Measurements from ENCODE around the gene TMEM198. TPM values are rescaled to one million over a fixed set of nuclear protein-coding genes. Genes with fewer than 3 reads are reported as not detected.

The TMEM198 gene
- total and polyA plus RNA-seq, 2 experiments from 2014 or later, result 5.6 to 13.7 TPM

DNA sequence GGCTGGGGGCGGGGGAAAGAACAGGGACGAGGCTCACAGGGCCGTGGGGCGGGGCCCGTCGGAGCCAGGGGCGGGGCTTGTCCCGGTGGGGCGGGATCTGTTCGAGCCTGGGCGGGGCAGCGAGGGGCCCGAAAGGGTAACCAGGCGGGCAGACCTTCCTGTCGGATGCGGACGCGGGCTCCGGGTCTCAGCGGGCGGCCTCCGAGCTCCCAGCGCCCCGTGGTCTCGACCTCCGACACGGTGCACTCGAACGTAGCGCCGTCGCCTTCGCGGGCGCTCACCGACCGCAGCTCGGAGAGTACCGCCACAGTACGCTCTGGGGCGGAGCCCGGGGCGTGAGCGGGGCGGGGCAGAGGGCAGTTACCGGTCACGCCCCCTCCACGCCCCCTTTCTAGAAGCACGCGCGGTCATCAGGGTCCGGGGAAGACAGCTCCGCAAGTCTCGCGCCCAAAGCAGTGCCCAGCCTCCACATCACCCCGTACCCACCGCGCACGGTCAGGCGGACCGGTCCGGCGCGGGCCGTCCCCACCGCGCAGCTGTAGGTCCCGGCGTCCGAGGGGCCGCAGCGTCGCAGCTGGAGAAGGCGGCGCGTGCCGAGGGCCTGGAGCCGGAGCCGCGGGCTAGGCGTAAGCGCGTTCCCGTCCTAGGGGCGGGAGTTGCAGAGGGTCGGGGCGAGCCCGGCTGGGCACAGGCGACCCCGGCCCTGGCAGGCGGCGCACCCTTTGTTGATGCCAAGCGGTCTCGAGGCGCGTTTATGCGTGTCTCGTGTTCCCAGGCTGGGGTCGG lies 8.7 kb downstream of the TMEM198 start:
- peaks cover 10% of the 10 kb centered on the region for H3K4me1 ChIP-seq (ENCODE audit: insufficient read depth)
- H3K27me3 Mint-ChIP-seq (ENCODE audit: insufficient read depth, low read depth, poor library complexity), result peaks cover 34% of the 10 kb centered on the region
- H3K4me2 ChIP-seq, result peak overlapping the region; percentile 99
- H3K9me2 ChIP-seq (ENCODE audit: insufficient read depth), result no peaks in the 10 kb centered on the region
- no peaks in the 10 kb centered on the region; the same call in 2 of the 3 replicates for H3K9me3 Mint-ChIP-seq
- ATAC-seq (peak; percentile 82), DNase-seq (ENCODE audit: low spot score) (peak; percentile 96)
- no peaks in the 10 kb centered on the region for H3K79me2 ChIP-seq (replicated peaks; ENCODE audit: insufficient read depth)
- peak overlapping the region; percentile 88; the same call in 1 of the 2 replicates for H3K27ac ChIP-seq (ENCODE audit: low read depth)
- peak; percentile 95 for TF ChIP-seq STAT1 (IDR thresholded peaks at IDR 0.05; ENCODE audit: unreplicated experiment)
- TF ChIP-seq, protein P1, sequence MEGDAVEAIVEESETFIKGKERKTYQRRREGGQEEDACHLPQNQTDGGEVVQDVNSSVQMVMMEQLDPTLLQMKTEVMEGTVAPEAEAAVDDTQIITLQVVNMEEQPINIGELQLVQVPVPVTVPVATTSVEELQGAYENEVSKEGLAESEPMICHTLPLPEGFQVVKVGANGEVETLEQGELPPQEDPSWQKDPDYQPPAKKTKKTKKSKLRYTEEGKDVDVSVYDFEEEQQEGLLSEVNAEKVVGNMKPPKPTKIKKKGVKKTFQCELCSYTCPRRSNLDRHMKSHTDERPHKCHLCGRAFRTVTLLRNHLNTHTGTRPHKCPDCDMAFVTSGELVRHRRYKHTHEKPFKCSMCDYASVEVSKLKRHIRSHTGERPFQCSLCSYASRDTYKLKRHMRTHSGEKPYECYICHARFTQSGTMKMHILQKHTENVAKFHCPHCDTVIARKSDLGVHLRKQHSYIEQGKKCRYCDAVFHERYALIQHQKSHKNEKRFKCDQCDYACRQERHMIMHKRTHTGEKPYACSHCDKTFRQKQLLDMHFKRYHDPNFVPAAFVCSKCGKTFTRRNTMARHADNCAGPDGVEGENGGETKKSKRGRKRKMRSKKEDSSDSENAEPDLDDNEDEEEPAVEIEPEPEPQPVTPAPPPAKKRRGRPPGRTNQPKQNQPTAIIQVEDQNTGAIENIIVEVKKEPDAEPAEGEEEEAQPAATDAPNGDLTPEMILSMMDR (conservative IDR thresholded peaks at IDR 0.05; ENCODE audit: low read depth in 2 of 2), result no peak
- TF ChIP-seq, protein P2, sequence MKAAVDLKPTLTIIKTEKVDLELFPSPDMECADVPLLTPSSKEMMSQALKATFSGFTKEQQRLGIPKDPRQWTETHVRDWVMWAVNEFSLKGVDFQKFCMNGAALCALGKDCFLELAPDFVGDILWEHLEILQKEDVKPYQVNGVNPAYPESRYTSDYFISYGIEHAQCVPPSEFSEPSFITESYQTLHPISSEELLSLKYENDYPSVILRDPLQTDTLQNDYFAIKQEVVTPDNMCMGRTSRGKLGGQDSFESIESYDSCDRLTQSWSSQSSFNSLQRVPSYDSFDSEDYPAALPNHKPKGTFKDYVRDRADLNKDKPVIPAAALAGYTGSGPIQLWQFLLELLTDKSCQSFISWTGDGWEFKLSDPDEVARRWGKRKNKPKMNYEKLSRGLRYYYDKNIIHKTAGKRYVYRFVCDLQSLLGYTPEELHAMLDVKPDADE (IDR thresholded peaks at IDR 0.05), result no peak
- TF ChIP-seq EZH2 (IDR thresholded peaks at IDR 0.05; ENCODE audit: low read depth, unreplicated experiment), result no peak
- 0 out of 2 replicates have a peak, but pooled peaks have one; percentile 22 for TF ChIP-seq POLR2AphosphoS5 (IDR thresholded peaks at IDR 0.05; ENCODE audit: low read depth)
- TF ChIP-seq CREB1 (CRISPR knock-in tag; IDR thresholded peaks at IDR 0.05; ENCODE audit: low read depth), result 0 out of 2 replicates have a peak, but pooled peaks have one; percentile 27
- TF ChIP-seq NANOG (IDR thresholded peaks at IDR 0.05; ENCODE audit: borderline replicate concordance), result no peak
- H3K36me3 ChIP-seq (ENCODE audit: insufficient read depth), result no peaks in the 10 kb centered on the region; the same call in 1 of the 2 replicates
- H3K27me3 ChIP-seq (ENCODE audit: insufficient read depth), result peaks cover 17% of the 10 kb centered on the region
- H3K4me1 Mint-ChIP-seq, result peaks cover 13% of the 10 kb centered on the region
- peaks cover 4% of the 10 kb centered on the region; the same call in 1 of the 2 replicates for H3F3A ChIP-seq (replicated peaks; ENCODE audit: low read depth)
- peak overlapping the region; percentile 98 for H3K4me3 ChIP-seq
- peak overlapping the region; percentile 90 for H3K4me3 Mint-ChIP-seq
- peak overlapping the region; percentile 86; the same call in 1 of the 2 replicates for H3K27ac Mint-ChIP-seq
- peaks cover 18% of the 10 kb centered on the region; the same call in 2 of the 3 replicates for H3K36me3 Mint-ChIP-seq (ENCODE audit: low read depth)
- H2AFZ ChIP-seq, result peak overlapping the region; percentile 86; the same call in 1 of the 2 replicates
- H4K20me1 ChIP-seq (replicated peaks; ENCODE audit: insufficient read depth), result no peaks in the 10 kb centered on the region

DNA sequence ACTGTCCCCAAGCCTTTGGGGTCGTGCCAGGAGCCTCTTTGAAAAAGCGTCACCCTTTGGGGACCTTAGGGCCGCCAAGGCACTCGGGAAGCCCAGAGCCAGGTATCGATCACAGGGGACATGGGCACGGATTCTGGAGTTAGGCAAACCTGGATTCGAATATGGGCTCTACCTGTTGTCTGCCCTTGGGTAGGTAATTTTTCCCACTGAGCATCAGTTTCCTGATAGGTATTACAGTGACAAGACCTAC lies 9.3 kb downstream of the TMEM198 start:
- Mint-ChIP-seq H3K36me3 (ENCODE audit: low read depth) (peaks cover 15% of the 10 kb centered on the region; the same call in 2 of the 3 replicates), H3K9me3 (no peaks in the 10 kb centered on the region; the same call in 2 of the 3 replicates), H3K27me3 (ENCODE audit: insufficient read depth, low read depth, poor library complexity) (peaks cover 34% of the 10 kb centered on the region), H3K27ac (no peak overlapping the region), H3K4me1 (peaks cover 13% of the 10 kb centered on the region), H3K4me3 (peak overlapping the region; percentile 63)
- Histone ChIP-seq H3K4me1 (ENCODE audit: insufficient read depth) (peaks cover 10% of the 10 kb centered on the region), H3K4me2 (peak overlapping the region; percentile 99), H4K20me1 (replicated peaks; ENCODE audit: insufficient read depth) (no peaks in the 10 kb centered on the region), H2AFZ (no peak overlapping the region; the same call in 1 of the 2 replicates), H3K4me3 (peak overlapping the region; percentile 98), H3K36me3 (ENCODE audit: insufficient read depth) (no peaks in the 10 kb centered on the region; the same call in 1 of the 2 replicates), H3K27me3 (ENCODE audit: insufficient read depth) (peaks cover 17% of the 10 kb centered on the region), H3K79me2 (replicated peaks; ENCODE audit: insufficient read depth) (no peaks in the 10 kb centered on the region), H3K9me2 (ENCODE audit: insufficient read depth) (no peaks in the 10 kb centered on the region), H3F3A (replicated peaks; ENCODE audit: low read depth) (peaks cover 4% of the 10 kb centered on the region; the same call in 1 of the 2 replicates), H3K27ac (ENCODE audit: low read depth) (no peak overlapping the region)
- DNase-seq (ENCODE audit: low spot score), result no peak
- ATAC-seq, result no peak
- TF ChIP-seq, protein P3, sequence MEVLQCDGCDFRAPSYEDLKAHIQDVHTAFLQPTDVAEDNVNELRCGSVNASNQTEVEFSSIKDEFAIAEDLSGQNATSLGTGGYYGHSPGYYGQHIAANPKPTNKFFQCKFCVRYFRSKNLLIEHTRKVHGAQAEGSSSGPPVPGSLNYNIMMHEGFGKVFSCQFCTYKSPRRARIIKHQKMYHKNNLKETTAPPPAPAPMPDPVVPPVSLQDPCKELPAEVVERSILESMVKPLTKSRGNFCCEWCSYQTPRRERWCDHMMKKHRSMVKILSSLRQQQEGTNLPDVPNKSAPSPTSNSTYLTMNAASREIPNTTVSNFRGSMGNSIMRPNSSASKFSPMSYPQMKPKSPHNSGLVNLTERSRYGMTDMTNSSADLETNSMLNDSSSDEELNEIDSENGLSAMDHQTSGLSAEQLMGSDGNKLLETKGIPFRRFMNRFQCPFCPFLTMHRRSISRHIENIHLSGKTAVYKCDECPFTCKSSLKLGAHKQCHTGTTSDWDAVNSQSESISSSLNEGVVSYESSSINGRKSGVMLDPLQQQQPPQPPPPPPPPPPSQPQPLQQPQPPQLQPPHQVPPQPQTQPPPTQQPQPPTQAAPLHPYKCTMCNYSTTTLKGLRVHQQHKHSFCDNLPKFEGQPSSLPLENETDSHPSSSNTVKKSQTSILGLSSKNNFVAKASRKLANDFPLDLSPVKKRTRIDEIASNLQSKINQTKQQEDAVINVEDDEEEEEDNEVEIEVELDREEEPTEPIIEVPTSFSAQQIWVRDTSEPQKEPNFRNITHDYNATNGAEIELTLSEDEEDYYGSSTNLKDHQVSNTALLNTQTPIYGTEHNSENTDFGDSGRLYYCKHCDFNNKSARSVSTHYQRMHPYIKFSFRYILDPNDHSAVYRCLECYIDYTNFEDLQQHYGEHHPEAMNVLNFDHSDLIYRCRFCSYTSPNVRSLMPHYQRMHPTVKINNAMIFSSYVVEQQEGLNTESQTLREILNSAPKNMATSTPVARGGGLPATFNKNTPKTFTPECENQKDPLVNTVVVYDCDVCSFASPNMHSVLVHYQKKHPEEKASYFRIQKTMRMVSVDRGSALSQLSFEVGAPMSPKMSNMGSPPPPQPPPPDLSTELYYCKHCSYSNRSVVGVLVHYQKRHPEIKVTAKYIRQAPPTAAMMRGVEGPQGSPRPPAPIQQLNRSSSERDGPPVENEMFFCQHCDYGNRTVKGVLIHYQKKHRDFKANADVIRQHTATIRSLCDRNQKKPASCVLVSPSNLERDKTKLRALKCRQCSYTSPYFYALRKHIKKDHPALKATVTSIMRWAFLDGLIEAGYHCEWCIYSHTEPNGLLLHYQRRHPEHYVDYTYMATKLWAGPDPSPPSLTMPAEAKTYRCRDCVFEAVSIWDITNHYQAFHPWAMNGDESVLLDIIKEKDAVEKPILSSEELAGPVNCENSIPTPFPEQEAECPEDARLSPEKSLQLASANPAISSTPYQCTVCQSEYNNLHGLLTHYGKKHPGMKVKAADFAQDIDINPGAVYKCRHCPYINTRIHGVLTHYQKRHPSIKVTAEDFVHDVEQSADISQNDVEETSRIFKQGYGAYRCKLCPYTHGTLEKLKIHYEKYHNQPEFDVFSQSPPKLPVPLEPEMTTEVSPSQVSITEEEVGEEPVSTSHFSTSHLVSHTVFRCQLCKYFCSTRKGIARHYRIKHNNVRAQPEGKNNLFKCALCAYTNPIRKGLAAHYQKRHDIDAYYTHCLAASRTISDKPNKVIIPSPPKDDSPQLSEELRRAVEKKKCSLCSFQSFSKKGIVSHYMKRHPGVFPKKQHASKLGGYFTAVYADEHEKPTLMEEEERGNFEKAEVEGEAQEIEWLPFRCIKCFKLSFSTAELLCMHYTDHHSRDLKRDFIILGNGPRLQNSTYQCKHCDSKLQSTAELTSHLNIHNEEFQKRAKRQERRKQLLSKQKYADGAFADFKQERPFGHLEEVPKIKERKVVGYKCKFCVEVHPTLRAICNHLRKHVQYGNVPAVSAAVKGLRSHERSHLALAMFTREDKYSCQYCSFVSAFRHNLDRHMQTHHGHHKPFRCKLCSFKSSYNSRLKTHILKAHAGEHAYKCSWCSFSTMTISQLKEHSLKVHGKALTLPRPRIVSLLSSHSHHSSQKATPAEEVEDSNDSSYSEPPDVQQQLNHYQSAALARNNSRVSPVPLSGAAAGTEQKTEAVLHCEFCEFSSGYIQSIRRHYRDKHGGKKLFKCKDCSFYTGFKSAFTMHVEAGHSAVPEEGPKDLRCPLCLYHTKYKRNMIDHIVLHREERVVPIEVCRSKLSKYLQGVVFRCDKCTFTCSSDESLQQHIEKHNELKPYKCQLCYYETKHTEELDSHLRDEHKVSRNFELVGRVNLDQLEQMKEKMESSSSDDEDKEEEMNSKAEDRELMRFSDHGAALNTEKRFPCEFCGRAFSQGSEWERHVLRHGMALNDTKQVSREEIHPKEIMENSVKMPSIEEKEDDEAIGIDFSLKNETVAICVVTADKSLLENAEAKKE (CRISPR knock-in tag; IDR thresholded peaks at IDR 0.05), result no peak
- TF ChIP-seq JUNB (IDR thresholded peaks at IDR 0.05; ENCODE audit: unreplicated experiment), result no peak
- TF ChIP-seq, protein P2 (IDR thresholded peaks at IDR 0.05), result no peak

Data from GM23338 (cell line).